Breast epithelium (tissue), 4 donors: ENCODE results near the gene HDAC9. TPM values are rescaled to one million over a fixed set of nuclear protein-coding genes. Genes with fewer than 3 reads are reported as not detected.

Experiments
- DNase-seq, 2 donors: peaks; one replicate each; pipeline ENCODE4 v3.0.0-alpha.2; 2019; ENCODE audit warnings: low spot score in 2 of 2
- H3K27ac ChIP-seq, 2 donors: fragments of 200-600 bp; sonication (generic) in 1 of 2; one replicate each; pipeline ENCODE4 v1.5.1; 2016 to 2019; ENCODE audit warnings: mild to moderate bottlenecking in 1 of 2
- H3K27me3 ChIP-seq, 2 donors: fragments of 200-600 bp; sonication (generic) in 1 of 2; one replicate each; pipeline versions ENCODE4 v1.5.1 to v1.6.0; 2017 to 2019; ENCODE audit warnings: control low read depth in 1 of 2, mild to moderate bottlenecking in 1 of 2
- H3K36me3 ChIP-seq: fragments of 200-600 bp; one replicate; pipeline ENCODE4 v1.5.1; 2019
- H3K4me1 ChIP-seq, 2 donors: fragments of 200-600 bp; sonication (generic); one replicate each; pipeline ENCODE4 v1.5.1; 2016 to 2019; ENCODE audit warnings: control low read depth in 1 of 2
- H3K4me3 ChIP-seq, 3 donors: fragments of 200-600 bp; sonication (generic); 1 replicate in 2 of 3; 2 replicates in 1 of 3; pipeline ENCODE4 v1.5.1; 2016 to 2019; ENCODE audit warnings: mild to moderate bottlenecking in 3 of 3, moderate library complexity in 2 of 3
- H3K9me3 ChIP-seq, 2 donors: fragments of 200-600 bp; sonication (generic) in 1 of 2; one replicate each; pipeline ENCODE4 v1.5.1; 2016 to 2019; ENCODE audit warnings: control low read depth in 1 of 2
- CTCF ChIP-seq, 3 donors: fragments of 450-650 bp; IDR thresholded peaks; one replicate each; pipeline ENCODE4 v1.5.1; 2016 to 2017; ENCODE audit warnings: antibody characterized with exemption in 3 of 3, mild to moderate bottlenecking in 3 of 3, moderate library complexity in 3 of 3
- POLR2A ChIP-seq: fragments of 450-650 bp; IDR thresholded peaks from one replicate; pipeline ENCODE4 v1.6.1; 2016; ENCODE audit warnings: antibody characterized with exemption, mild to moderate bottlenecking, moderate library complexity
- POLR2AphosphoS5 ChIP-seq, 3 donors: sonication (generic); formaldehyde crosslinking; IDR thresholded peaks; one replicate each; pipeline ENCODE4 v1.6.1; 2017; ENCODE audit warnings: antibody characterized with exemption in 3 of 3
- intact Hi-C: fragments of 100-400 bp; cut with DNase I; formaldehyde crosslinking; loops from one replicate; pipeline ENCODE4 v1.15.1; 2023; ENCODE audit warnings: low total_unique reads
- total RNA-seq, 3 donors: library from RNA; depleted of rRNA; stranded (reverse); fragments of >200 nt; gene quantifications; one replicate each; pipeline ENCODE4 v1.1.0, GENCODE V29; 2016

Gene HDAC9
- total RNA-seq, 3 donors from 2014 or later = 7.2 to 27.5 (median 7.3) TPM

GRCh38 chr7:19000410-19000809 is 504.9 kb downstream of the HDAC9 start:
- no peak for DNase-seq
- no peak for TF ChIP-seq CTCF (IDR thresholded peaks at IDR 0.05)
- TF ChIP-seq POLR2A = no peak
- TF ChIP-seq POLR2AphosphoS5 (IDR thresholded peaks at IDR 0.05) = no peak
- H3K36me3 ChIP-seq = peaks cover 4% of the 10 kb centered on the region

GRCh38 chr7:19001854-19002253 is 506.3 kb downstream of the HDAC9 start:
- H3K4me1 ChIP-seq = no peaks in the 10 kb centered on the region
- H3K36me3 ChIP-seq = peaks cover 4% of the 10 kb centered on the region
- H3K9me3 ChIP-seq = no peaks in the 10 kb centered on the region
- intact Hi-C loops = no loop called here
- TF ChIP-seq CTCF (IDR thresholded peaks at IDR 0.05) (no peak), POLR2AphosphoS5 (IDR thresholded peaks at IDR 0.05) (no peak), POLR2A (no peak)
- no peak for DNase-seq
- H3K27me3 ChIP-seq = no peaks in the 10 kb centered on the region
- H3K27ac ChIP-seq = no peak overlapping the region
- H3K4me3 ChIP-seq = no peak overlapping the region

More at GRCh38 chr7:19000410-19000809, 504.9 kb downstream of the HDAC9 start:
- Histone ChIP-seq H3K27ac (no peak overlapping the region), H3K4me3 (no peak overlapping the region), H3K4me1 (no peaks in the 10 kb centered on the region), H3K27me3 (no peaks in the 10 kb centered on the region), H3K9me3 (no peaks in the 10 kb centered on the region)
- intact Hi-C loops = no loop called here

DNA sequence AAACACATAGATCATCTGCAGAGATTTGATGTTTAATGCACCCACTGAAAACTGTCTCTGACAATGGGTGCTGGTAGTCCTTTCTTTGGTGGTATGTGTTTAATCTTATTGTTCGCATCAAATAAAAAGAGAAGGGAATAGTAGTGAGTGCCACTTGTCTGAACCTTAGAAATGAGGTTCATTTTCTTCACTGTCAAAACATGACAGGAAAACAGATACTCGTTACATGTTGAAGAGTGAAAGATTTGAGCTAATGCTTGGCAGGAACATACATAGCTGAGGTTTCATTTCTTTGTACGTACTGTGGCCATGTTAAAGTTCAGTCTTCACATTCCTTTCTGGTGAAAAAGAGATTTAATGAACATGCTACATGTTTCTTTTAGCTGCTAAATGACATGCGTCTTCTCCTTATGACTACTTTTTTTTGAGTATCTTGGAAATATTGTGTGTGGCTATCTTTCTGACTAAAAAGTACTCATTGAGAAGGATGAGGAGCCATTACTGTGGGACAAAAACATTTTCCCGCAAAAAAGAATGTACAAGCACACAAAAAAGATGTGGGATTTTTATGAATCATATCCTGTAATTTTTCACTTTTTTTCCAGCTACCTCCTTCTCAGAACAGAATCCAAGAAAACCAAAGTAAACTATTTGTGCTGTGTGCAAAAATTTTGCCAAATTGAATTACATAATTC is 513.8 kb downstream of the HDAC9 start:
- Histone ChIP-seq H3K4me3 (no peak overlapping the region), H3K27ac (no peak overlapping the region), H3K27me3 (no peaks in the 10 kb centered on the region), H3K9me3 (no peaks in the 10 kb centered on the region), H3K4me1 (no peaks in the 10 kb centered on the region), H3K36me3 (no peaks in the 10 kb centered on the region)
- no peak for DNase-seq
- TF ChIP-seq POLR2A (no peak), POLR2AphosphoS5 (IDR thresholded peaks at IDR 0.05) (no peak), CTCF (IDR thresholded peaks at IDR 0.05) (no peak)
- intact Hi-C loops = no loop called here

- TF ChIP-seq POLR2A = no peak
- TF ChIP-seq CTCF (IDR thresholded peaks at IDR 0.05) = no peak
- no peak for TF ChIP-seq POLR2AphosphoS5 (IDR thresholded peaks at IDR 0.05)
- Histone ChIP-seq H3K4me1 (no peaks in the 10 kb centered on the region), H3K27ac (no peak overlapping the region), H3K27me3 (no peaks in the 10 kb centered on the region), H3K9me3 (no peaks in the 10 kb centered on the region), H3K36me3 (no peaks in the 10 kb centered on the region), H3K4me3 (no peak overlapping the region)
- intact Hi-C loops = no loop called here
- no peak for DNase-seq
Observed at GRCh38 chr7:19009936-19010280, 514.4 kb downstream of the HDAC9 start.

GRCh38 chr7:19011212-19011611 is 515.7 kb downstream of the HDAC9 start:
- no peaks in the 10 kb centered on the region for H3K27me3 ChIP-seq
- H3K36me3 ChIP-seq = no peaks in the 10 kb centered on the region
- peaks cover 0 to 5% of the 10 kb centered on the region in 2 donors for H3K9me3 ChIP-seq
- TF ChIP-seq POLR2AphosphoS5 (IDR thresholded peaks at IDR 0.05) = no peak
- TF ChIP-seq CTCF (IDR thresholded peaks at IDR 0.05) = no peak
- TF ChIP-seq POLR2A = no peak
- DNase-seq = no peak
- H3K4me3 ChIP-seq = no peak overlapping the region
- H3K27ac ChIP-seq = no peak overlapping the region
- no peaks in the 10 kb centered on the region for H3K4me1 ChIP-seq
- intact Hi-C loops = no loop called here
